Panc1 (cell line): ENCODE results near the gene MIPEP. TPM values are rescaled to one million over a fixed set of nuclear protein-coding genes. Genes with fewer than 3 reads are reported as not detected.

Experiments
- ATAC-seq: fragments of 200-7000 bp; cut with Tn5 transposase; 2 replicates; pipeline ENCODE4 v1.9.1; 2020; ENCODE audit warnings: mild to moderate bottlenecking, moderate library complexity
- BruUV-seq: library from RNA; stranded (reverse); fragments of 400-500 nt; replicated peaks from 2 replicates; lab custom pipeline; 2021; lab: Mats Ljungman, UMichigan
- CTCF ChIA-PET: fragments of 300-600 bp; sonication (Branson Sonifier 250); formaldehyde crosslinking; loops from one replicate; lab custom pipeline; 2022; ENCODE audit warnings: antibody characterized with exemption; lab: Charles Lee
- POLR2A ChIA-PET: fragments of 300-600 bp; sonication (Branson Sonifier 250); formaldehyde crosslinking; loops from one replicate; lab custom pipeline; 2022; ENCODE audit warnings: antibody characterized with exemption; lab: Charles Lee
- DNase-seq: peaks from one replicate; pipeline ENCODE4 v3.0.0-alpha.2; 2010; ENCODE audit warnings: low read depth, low spot score
- H3K27ac ChIP-seq: 2 replicates; pipeline ENCODE4 v1.5.1; 2011; ENCODE audit warnings: mild to moderate bottlenecking, low read length, inconsistent platforms
- H3K27me3 ChIP-seq: fragments of 200-500 bp; sonication (Bioruptor generic); 2 replicates; pipeline ENCODE4 v1.6.0; 2014; ENCODE audit warnings: low read length, inconsistent platforms; ENCODE audit not compliant: control insufficient read depth, insufficient read depth
- H3K36me3 ChIP-seq: fragments of 200-500 bp; sonication (Bioruptor generic); 2 replicates; pipeline ENCODE4 v1.5.1; 2014; ENCODE audit warnings: inconsistent platforms, mild to moderate bottlenecking, low read length, moderate library complexity; ENCODE audit not compliant: control insufficient read depth, insufficient read depth
- H3K4me1 ChIP-seq: 2 replicates; pipeline ENCODE4 v1.5.1; 2011; ENCODE audit warnings: inconsistent platforms, mild to moderate bottlenecking, low read length, moderate library complexity; ENCODE audit not compliant: control insufficient read depth, insufficient read depth
- H3K4me3 ChIP-seq, 2 experiments: 2 replicates each; pipeline ENCODE4 v1.5.1; 2011 to 2012; ENCODE audit warnings: low read depth in 2 of 2, low read length in 2 of 2, mild to moderate bottlenecking in 2 of 2, inconsistent platforms in 1 of 2, moderate library complexity in 1 of 2
- H3K9me3 ChIP-seq: fragments of 200-500 bp; sonication (Bioruptor generic); 2 replicates; pipeline ENCODE4 v1.5.1; 2014; ENCODE audit warnings: low read depth, mild to moderate bottlenecking, inconsistent platforms, low read length, moderate library complexity; ENCODE audit not compliant: control insufficient read depth, insufficient read depth
- POLR2AphosphoS5 ChIP-seq: IDR thresholded peaks from 2 replicates; pipeline ENCODE4 v1.6.1; 2012; ENCODE audit warnings: mild to moderate bottlenecking, low read depth, low read length, moderate library complexity
- SIN3A ChIP-seq: IDR thresholded peaks from 2 replicates; pipeline ENCODE4 v1.6.1; 2012; ENCODE audit warnings: low read depth, mild to moderate bottlenecking, low read length, moderate library complexity, borderline replicate concordance; ENCODE audit not compliant: insufficient read depth
- TCF7L2 ChIP-seq: IDR thresholded peaks from 2 replicates; pipeline ENCODE4 v1.6.1; 2011; ENCODE audit warnings: mild to moderate bottlenecking, low read depth, low read length, inconsistent platforms
- in situ Hi-C: cut with HindIII; loops from 2 replicates; pipeline ENCODE4 v1.10.0; 2016; ENCODE audit warnings: low sequenced_read_pairs, low pct_unique_long_range_greater_than_20kb
- intact Hi-C: fragments of 100-400 bp; cut with micrococcal nuclease; formaldehyde crosslinking; loops from one replicate; pipeline ENCODE4 v1.10.0; 2022; ENCODE audit not compliant: unreplicated experiment
- total RNA-seq: library from RNA; stranded (reverse); gene quantifications from one replicate; pipeline ENCODE4 v1.2.1, GENCODE V29; 2021; ENCODE audit not compliant: unreplicated experiment
- TF ChIP-seq, protein P1 (sequence below): fragments of 450-650 bp; IDR thresholded peaks from 2 replicates; pipeline ENCODE4 v1.5.1; 2017; ENCODE audit warnings: mild to moderate bottlenecking
- TF ChIP-seq, protein P2 (sequence below), 2 experiments: IDR thresholded peaks; 2 replicates each; pipeline ENCODE4 v1.6.1; 2011 to 2012; ENCODE audit warnings: low read depth in 2 of 2, control low read depth in 1 of 2, low read length in 1 of 2, mild to moderate bottlenecking in 1 of 2, moderate library complexity in 1 of 2; ENCODE audit not compliant: insufficient read depth in 1 of 2

MIPEP gene
- total RNA-seq, 1 experiment from 2014 or later = 13.8 TPM

DNA sequence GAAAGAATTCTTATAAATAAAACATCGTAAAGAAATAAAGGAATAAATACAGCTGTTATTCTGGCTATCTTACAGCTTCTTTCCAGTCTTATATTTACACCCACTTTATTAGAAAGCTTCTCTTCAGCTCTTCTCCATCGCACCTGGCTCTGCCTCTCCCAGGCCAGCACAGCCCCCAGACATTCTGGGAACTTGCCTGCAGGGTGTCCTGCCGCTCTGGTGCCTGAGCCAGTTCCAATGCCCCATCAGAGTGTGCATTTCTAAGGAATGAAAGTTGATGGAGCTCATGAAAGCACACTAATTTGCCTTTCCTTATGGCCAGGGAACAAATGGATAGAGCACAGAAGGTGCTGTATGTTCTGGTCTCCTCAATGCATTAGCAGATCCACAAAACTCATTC is 68.7 kb downstream of the MIPEP start:
- Histone ChIP-seq H3K9me3 (no peaks in the 10 kb centered on the region), H3K4me1 (no peaks in the 10 kb centered on the region), H3K4me3 (no peak overlapping the region), H3K36me3 (no peaks in the 10 kb centered on the region), H3K27me3 (no peaks in the 10 kb centered on the region), H3K27ac (no peak overlapping the region)
- ChIA-PET CTCF (no interaction called here), POLR2A (no interaction called here)
- TF ChIP-seq, protein P1, sequence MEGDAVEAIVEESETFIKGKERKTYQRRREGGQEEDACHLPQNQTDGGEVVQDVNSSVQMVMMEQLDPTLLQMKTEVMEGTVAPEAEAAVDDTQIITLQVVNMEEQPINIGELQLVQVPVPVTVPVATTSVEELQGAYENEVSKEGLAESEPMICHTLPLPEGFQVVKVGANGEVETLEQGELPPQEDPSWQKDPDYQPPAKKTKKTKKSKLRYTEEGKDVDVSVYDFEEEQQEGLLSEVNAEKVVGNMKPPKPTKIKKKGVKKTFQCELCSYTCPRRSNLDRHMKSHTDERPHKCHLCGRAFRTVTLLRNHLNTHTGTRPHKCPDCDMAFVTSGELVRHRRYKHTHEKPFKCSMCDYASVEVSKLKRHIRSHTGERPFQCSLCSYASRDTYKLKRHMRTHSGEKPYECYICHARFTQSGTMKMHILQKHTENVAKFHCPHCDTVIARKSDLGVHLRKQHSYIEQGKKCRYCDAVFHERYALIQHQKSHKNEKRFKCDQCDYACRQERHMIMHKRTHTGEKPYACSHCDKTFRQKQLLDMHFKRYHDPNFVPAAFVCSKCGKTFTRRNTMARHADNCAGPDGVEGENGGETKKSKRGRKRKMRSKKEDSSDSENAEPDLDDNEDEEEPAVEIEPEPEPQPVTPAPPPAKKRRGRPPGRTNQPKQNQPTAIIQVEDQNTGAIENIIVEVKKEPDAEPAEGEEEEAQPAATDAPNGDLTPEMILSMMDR = no peak
- TF ChIP-seq TCF7L2 (no peak), POLR2AphosphoS5 (no peak), SIN3A (no peak)
- TF ChIP-seq, protein P2, sequence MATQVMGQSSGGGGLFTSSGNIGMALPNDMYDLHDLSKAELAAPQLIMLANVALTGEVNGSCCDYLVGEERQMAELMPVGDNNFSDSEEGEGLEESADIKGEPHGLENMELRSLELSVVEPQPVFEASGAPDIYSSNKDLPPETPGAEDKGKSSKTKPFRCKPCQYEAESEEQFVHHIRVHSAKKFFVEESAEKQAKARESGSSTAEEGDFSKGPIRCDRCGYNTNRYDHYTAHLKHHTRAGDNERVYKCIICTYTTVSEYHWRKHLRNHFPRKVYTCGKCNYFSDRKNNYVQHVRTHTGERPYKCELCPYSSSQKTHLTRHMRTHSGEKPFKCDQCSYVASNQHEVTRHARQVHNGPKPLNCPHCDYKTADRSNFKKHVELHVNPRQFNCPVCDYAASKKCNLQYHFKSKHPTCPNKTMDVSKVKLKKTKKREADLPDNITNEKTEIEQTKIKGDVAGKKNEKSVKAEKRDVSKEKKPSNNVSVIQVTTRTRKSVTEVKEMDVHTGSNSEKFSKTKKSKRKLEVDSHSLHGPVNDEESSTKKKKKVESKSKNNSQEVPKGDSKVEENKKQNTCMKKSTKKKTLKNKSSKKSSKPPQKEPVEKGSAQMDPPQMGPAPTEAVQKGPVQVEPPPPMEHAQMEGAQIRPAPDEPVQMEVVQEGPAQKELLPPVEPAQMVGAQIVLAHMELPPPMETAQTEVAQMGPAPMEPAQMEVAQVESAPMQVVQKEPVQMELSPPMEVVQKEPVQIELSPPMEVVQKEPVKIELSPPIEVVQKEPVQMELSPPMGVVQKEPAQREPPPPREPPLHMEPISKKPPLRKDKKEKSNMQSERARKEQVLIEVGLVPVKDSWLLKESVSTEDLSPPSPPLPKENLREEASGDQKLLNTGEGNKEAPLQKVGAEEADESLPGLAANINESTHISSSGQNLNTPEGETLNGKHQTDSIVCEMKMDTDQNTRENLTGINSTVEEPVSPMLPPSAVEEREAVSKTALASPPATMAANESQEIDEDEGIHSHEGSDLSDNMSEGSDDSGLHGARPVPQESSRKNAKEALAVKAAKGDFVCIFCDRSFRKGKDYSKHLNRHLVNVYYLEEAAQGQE (IDR thresholded peaks at IDR 0.05; ENCODE audit: insufficient read depth in 1 of 2, low read depth in 2 of 2, low read length in 1 of 2) = no peak
- no TSS peak for BruUV-seq
- ATAC-seq (no peak), DNase-seq (no peak)
- intact Hi-C loops (no loop called here), in situ Hi-C loops (no loop called here)

DNA sequence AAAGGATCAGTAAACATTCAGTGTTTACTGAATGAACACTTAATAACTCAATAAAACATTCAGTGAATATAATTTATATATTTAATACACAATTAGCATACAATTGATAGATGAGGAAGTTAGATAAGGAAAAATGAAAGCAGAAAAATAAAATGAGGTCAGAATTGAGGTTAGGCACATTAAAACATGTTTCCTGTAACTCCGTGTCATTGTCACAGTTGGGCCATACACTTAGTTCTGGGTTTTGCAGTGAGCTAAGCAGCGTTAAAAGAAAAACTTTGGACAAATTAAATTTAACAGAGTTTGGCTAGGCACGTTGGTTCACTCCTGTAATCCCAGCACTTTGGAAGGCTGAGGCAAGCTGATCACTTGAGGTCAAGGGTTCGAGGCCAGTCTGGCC is 71.4 kb downstream of the MIPEP start:
- DNase-seq = no peak
- no TSS peak for BruUV-seq
- ATAC-seq = no peak
- Histone ChIP-seq H3K4me3 (no peak overlapping the region), H3K27me3 (no peaks in the 10 kb centered on the region), H3K27ac (no peak overlapping the region), H3K4me1 (no peaks in the 10 kb centered on the region), H3K9me3 (no peaks in the 10 kb centered on the region), H3K36me3 (no peaks in the 10 kb centered on the region)
- ChIA-PET CTCF (no interaction called here), POLR2A (no interaction called here)
- intact Hi-C loops (no loop called here), in situ Hi-C loops (no loop called here)
- TF ChIP-seq, protein P1 = no peak
- TF ChIP-seq, protein P2 (IDR thresholded peaks at IDR 0.05; ENCODE audit: insufficient read depth in 1 of 2, low read depth in 2 of 2, low read length in 1 of 2) = no peak
- no peak for TF ChIP-seq TCF7L2
- TF ChIP-seq POLR2AphosphoS5 = no peak
- TF ChIP-seq SIN3A = no peak
